Suppressor macrophage treated with lipopolysaccharide for 1 hour (primary cell): ENCODE data around the gene KLHL2.
"Not testable (repeated sequence)": the region's sequence is repeated elsewhere in the genome, so short reads cannot be mapped to it uniquely, and the experiment has no call there.

Experiments
- DNase-seq, 3 donors: peaks; one replicate each; pipeline ENCODE4 v3.0.0-alpha.2; 2020 to 2022

The KLHL2 gene

GRCh38 chr4:165203541-165204461, 3.6 kb upstream of the KLHL2 start:
- DNase-seq = peak; percentile 25 to 39 (median 34)

- peak; percentile 80 to 83 (median 80) for DNase-seq
These were observed 2.9 kb upstream of the KLHL2 start for GRCh38 chr4:165204462-165204830.

GRCh38 chr4:165207016-165207430, 338 bp upstream of the KLHL2 start:
- peak in 1 of 3 donors; percentile 9 for DNase-seq

- DNase-seq = peak in 2 of 3 donors; percentile 47 to 60
These were observed 876 bp downstream of the KLHL2 start for GRCh38 chr4:165208221-165208652.

- no peak for DNase-seq
These were observed 1.5 kb downstream of the KLHL2 start for GRCh38 chr4:165208741-165209388.

- no peak for DNase-seq
These were observed 2.4 kb downstream of the KLHL2 start for GRCh38 chr4:165209796-165210195.

GRCh38 chr4:165210566-165210965, 3.2 kb downstream of the KLHL2 start:
- DNase-seq = no peak

- DNase-seq = not testable (repeated sequence)
These were observed 5.3 kb downstream of the KLHL2 start for GRCh38 chr4:165212647-165213046.

- DNase-seq = not testable (repeated sequence)
These were observed 6.0 kb downstream of the KLHL2 start for GRCh38 chr4:165213404-165213803.

- not testable (repeated sequence) for DNase-seq
These were observed 6.8 kb downstream of the KLHL2 start for GRCh38 chr4:165213991-165214709.

- DNase-seq = peak; percentile 43 to 62 (median 55)
These were observed 7.8 kb downstream of the KLHL2 start for GRCh38 chr4:165215034-165215751.

GRCh38 chr4:165215761-165216487, 8.6 kb downstream of the KLHL2 start:
- not testable (repeated sequence) for DNase-seq

GRCh38 chr4:165217325-165217724, 10.0 kb downstream of the KLHL2 start:
- DNase-seq = no peak

- not testable (repeated sequence) for DNase-seq
These were observed 13.9 kb downstream of the KLHL2 start for GRCh38 chr4:165221306-165221705.

GRCh38 chr4:165221993-165222650, 14.8 kb downstream of the KLHL2 start:
- DNase-seq = not testable (repeated sequence)

GRCh38 chr4:165222651-165222994, 15.3 kb downstream of the KLHL2 start:
- DNase-seq = peak; percentile 67 to 84 (median 75)

GRCh38 chr4:165227401-165227800, 20.0 kb downstream of the KLHL2 start:
- not testable (repeated sequence) for DNase-seq

- not testable (repeated sequence) for DNase-seq
These were observed 22.3 kb downstream of the KLHL2 start for GRCh38 chr4:165229490-165230200.

- not testable (repeated sequence) for DNase-seq
These were observed 25.5 kb downstream of the KLHL2 start for GRCh38 chr4:165232623-165233433.

GRCh38 chr4:165234766-165235165, 27.4 kb downstream of the KLHL2 start:
- DNase-seq = no peak
